Colonic mucosa (tissue), 4 donors: ENCODE measurements around the gene CFAP251. TPM values are rescaled to one million over a fixed set of nuclear protein-coding genes. Genes with fewer than 3 reads are reported as not detected.
A peak's percentile ranks its signal among the peaks of the same experiment; 100 is the strongest.
"Not testable (repeated sequence)": the region's sequence is repeated elsewhere in the genome, so short reads cannot be mapped to it uniquely, and the experiment has no call there.

ENCODE experiments used
- DNase-seq: peaks from one replicate; pipeline ENCODE4 v3.0.0-alpha.2; 2020
- H3K27ac ChIP-seq: fragments of 200-600 bp; one replicate; pipeline ENCODE4 v1.8.0; 2021
- H3K27me3 ChIP-seq: fragments of 200-600 bp; one replicate; pipeline ENCODE4 v1.8.0; 2021
- H3K36me3 ChIP-seq: fragments of 200-600 bp; one replicate; pipeline ENCODE4 v1.8.0; 2021
- H3K4me1 ChIP-seq: fragments of 200-600 bp; one replicate; pipeline ENCODE4 v1.8.0; 2021; ENCODE audit warnings: mild to moderate bottlenecking
- H3K4me3 ChIP-seq: fragments of 200-600 bp; one replicate; pipeline ENCODE4 v1.8.0; 2021
- H3K9ac ChIP-seq, 2 donors: one replicate each; pipeline ENCODE4 v1.7.0; 2013; ENCODE audit warnings: control low read depth in 2 of 2, low read depth in 2 of 2, low read length in 2 of 2
- H3K9me3 ChIP-seq: fragments of 200-600 bp; one replicate; pipeline ENCODE4 v1.8.0; 2021
- intact Hi-C: fragments of 100-400 bp; cut with DNase I; formaldehyde crosslinking; loops from one replicate; pipeline ENCODE4 v1.14.1; 2022
- total RNA-seq, 2 donors: library from RNA; stranded (reverse); fragmentation: NEBNext Ultra II Directional in 1 of 2; extraction: Animal tissue kit (Norgen Biotek cat#: 25700) in 1 of 2; gene quantifications; one replicate each; pipeline ENCODE4 v1.2.1, GENCODE V29; 2021
- TF ChIP-seq, protein P1 (sequence below): fragments of 200-600 bp; IDR thresholded peaks from one replicate; pipeline ENCODE4 v1.8.0; 2022; ENCODE audit warnings: antibody characterized with exemption, mild to moderate bottlenecking
- donor health status: healthy.
- donor health status: DM: no; HTN: no; CAD: no.
- donor health status: DM: no; HTN: no; CAD: no.

CFAP251 gene
- total RNA-seq, 2 donors from 2014 or later = 0.64 to 0.93 TPM

DNA sequence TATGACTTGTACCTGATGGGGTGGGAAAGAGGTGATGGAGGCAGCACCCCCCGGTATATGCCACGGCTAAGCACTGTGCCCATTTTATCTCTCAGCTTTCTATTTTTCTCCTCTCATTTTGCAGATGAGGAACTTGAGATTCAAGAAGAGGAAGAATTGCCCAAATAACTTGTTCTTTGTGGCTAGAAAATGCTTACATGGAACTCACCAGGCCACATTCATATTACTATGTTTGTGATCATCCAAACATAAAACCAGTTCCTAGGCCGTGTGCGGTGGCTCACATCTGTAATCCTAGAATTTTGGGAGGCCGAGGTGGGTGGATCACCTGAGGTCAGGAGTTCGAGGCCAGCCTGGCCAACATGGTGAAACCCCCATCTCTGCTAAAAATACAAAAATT, 44.3 kb upstream of the CFAP251 start:
- Histone ChIP-seq H3K9ac (no peak overlapping the region), H3K4me1 (no peaks in the 10 kb centered on the region), H3K27ac (no peak overlapping the region), H3K36me3 (no peaks in the 10 kb centered on the region), H3K4me3 (no peak overlapping the region), H3K27me3 (no peaks in the 10 kb centered on the region), H3K9me3 (no peaks in the 10 kb centered on the region)
- TF ChIP-seq, protein P1, sequence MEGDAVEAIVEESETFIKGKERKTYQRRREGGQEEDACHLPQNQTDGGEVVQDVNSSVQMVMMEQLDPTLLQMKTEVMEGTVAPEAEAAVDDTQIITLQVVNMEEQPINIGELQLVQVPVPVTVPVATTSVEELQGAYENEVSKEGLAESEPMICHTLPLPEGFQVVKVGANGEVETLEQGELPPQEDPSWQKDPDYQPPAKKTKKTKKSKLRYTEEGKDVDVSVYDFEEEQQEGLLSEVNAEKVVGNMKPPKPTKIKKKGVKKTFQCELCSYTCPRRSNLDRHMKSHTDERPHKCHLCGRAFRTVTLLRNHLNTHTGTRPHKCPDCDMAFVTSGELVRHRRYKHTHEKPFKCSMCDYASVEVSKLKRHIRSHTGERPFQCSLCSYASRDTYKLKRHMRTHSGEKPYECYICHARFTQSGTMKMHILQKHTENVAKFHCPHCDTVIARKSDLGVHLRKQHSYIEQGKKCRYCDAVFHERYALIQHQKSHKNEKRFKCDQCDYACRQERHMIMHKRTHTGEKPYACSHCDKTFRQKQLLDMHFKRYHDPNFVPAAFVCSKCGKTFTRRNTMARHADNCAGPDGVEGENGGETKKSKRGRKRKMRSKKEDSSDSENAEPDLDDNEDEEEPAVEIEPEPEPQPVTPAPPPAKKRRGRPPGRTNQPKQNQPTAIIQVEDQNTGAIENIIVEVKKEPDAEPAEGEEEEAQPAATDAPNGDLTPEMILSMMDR = no peak
- intact Hi-C loops = no loop called here
- no peak for DNase-seq

DNA sequence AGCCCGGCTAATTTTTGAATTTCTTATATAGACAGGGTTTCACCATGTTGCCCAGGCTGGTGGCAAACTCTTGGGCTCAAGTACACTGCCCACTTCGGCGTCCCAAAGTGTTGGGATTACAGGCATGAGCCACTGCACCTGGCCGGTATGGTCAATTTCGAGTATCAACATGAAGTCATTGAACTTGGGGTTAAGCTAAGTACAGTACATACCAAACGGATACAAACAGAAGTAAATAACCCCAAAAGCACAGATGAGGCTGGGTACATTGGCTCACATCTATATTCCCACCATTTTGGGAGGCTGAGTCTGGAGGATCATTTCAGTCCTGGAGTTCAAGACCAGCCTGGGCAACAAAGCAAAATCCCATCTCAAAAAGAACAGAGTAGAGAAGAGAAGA, 42.8 kb upstream of the CFAP251 start:
- no peaks in the 10 kb centered on the region for H3K9me3 ChIP-seq
- TF ChIP-seq, protein P1 = no peak
- no peaks in the 10 kb centered on the region for H3K27me3 ChIP-seq
- no peak overlapping the region for H3K4me3 ChIP-seq
- no peak overlapping the region for H3K27ac ChIP-seq
- H3K4me1 ChIP-seq = no peaks in the 10 kb centered on the region
- H3K36me3 ChIP-seq = no peaks in the 10 kb centered on the region
- intact Hi-C loops = no loop called here
- DNase-seq = no peak
- no peak overlapping the region for H3K9ac ChIP-seq

DNA sequence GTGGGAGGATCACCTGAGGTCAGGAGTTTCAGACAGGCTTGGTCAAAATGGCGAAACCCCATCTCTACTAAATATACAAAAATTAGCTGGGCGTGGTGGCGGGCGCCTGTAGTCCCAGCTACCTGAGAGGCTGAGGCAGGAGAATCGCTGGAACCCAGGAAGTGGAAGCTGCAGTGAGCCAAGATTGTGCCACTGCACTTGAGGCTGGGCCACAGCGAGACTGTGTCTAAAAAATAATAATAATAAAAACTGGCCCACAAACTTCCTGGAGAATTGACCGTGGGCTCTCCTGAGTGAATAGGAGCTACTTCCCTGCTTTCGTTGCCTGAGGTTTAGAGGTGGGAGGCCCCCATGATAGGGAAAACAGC, 42.3 kb upstream of the CFAP251 start:
- DNase-seq, H3K27ac ChIP-seq, H3K9me3 ChIP-seq, H3K27me3 ChIP-seq, H3K36me3 ChIP-seq, H3K4me1 ChIP-seq, intact Hi-C loops, H3K4me3 ChIP-seq, H3K9ac ChIP-seq: not testable (repeated sequence)

DNA sequence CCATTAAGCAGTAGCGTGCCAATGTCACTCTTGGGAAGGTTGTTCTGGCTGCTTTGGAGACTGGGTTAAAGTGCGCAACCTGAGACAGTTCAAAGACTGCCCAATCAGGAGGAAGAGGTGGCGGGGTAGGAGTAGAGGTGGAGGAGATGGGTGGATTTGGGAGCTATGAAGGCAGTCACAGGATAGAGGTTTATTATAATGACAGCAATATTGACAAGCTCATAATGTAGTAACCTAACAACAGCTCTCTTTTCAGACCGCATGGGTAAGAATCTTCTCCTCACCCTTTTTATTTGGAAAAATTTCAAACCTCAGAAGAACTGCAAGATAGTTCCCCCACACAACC, 35.1 kb upstream of the CFAP251 start:
- Histone ChIP-seq H3K27ac (no peak overlapping the region), H3K36me3 (no peaks in the 10 kb centered on the region), H3K9me3 (no peaks in the 10 kb centered on the region), H3K27me3 (no peaks in the 10 kb centered on the region), H3K4me3 (no peak overlapping the region), H3K4me1 (no peaks in the 10 kb centered on the region), H3K9ac (no peak overlapping the region)
- intact Hi-C loops = no loop called here
- TF ChIP-seq, protein P1 = no peak
- DNase-seq = no peak

DNA sequence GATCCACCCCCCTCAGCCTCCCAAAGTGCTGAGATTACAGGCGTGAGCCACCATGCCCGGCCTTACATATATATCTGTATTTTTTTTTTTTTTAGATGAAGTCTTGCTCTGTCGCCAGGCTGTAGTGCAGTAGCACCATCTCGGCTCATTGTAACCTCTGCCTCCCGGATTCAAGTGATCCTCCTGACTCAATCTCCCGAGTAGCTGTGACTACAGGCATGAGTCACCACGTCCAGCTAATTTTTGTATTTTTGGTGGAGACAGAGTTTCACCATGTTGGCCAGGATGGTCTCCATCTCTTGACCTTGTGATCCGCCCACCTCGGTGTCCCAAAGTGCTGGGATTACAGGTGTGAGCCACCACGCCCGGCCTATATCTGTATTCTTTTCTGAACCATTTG, 33.3 kb upstream of the CFAP251 start:
- H3K9ac ChIP-seq, H3K4me3 ChIP-seq, DNase-seq, H3K27ac ChIP-seq, H3K4me1 ChIP-seq, H3K9me3 ChIP-seq, H3K27me3 ChIP-seq, H3K36me3 ChIP-seq: not testable (repeated sequence)
- intact Hi-C loops = loop anchor here (5.0 kb wide), 1 partner anchor 93 kb away; the partner anchor contains the start of gene RHOF

DNA sequence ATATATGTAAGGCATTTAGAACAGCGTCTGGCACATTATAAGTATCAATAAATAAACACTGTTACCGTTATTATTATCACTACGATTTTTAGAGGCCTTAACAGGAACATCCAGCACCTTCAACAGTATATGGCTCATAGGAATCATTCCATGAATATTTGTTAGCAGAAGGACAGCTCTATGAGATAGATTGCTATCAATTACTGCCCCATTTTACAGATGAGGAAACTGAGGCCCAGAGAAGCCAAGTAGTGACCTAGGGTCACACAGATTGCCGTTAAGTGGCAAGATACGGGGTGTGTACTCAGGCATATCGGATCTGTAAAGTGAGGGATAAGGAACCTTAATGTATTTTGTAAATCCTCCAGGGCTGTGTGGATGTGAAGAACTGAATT, 30.3 kb upstream of the CFAP251 start:
- H3K27ac ChIP-seq = peak overlapping the region; percentile 98
- intact Hi-C loops = loop anchor here (2.0 to 5.0 kb wide), 2 partner anchors 75 to 96 kb away; partner anchors contain the start of gene RHOF
- H3K27me3 ChIP-seq = no peaks in the 10 kb centered on the region
- TF ChIP-seq, protein P1 = no peak
- no peaks in the 10 kb centered on the region for H3K36me3 ChIP-seq
- H3K9me3 ChIP-seq = no peaks in the 10 kb centered on the region
- H3K9ac ChIP-seq = no peak overlapping the region
- peak overlapping the region; percentile 91 for H3K4me3 ChIP-seq
- H3K4me1 ChIP-seq = peaks cover 4% of the 10 kb centered on the region
- no peak for DNase-seq
